OCI-LY1 (cell line): Measurements from ENCODE around the gene C9orf50.

ENCODE experiments used
- CTCF ChIP-seq: fragments of 200-600 bp; sonication (generic), shearing (Covaris generic); IDR thresholded peaks from 2 replicates; pipeline ENCODE4 v1.5.1; 2017; ENCODE audit warnings: mild to moderate bottlenecking, antibody characterized with exemption, low read length, moderate library complexity, mixed read lengths
- EZH2 ChIP-seq: fragments of 200-600 bp; sonication (generic), shearing (Covaris generic); IDR thresholded peaks from 2 replicates; pipeline ENCODE4 v1.8.0; 2017; ENCODE audit warnings: borderline replicate concordance, mixed run types, mild to moderate bottlenecking, antibody characterized with exemption, low read length, moderate library complexity, mixed read lengths

GRCh38 chr9:129635099-129636065 is 14.5 kb upstream of the C9orf50 start:
- TF ChIP-seq CTCF: no peak
- TF ChIP-seq EZH2: no peak
